ENCODE measurements around the gene SRCAP. TPM values are rescaled to one million over a fixed set of nuclear protein-coding genes. Genes with fewer than 3 reads are reported as not detected.
A peak's percentile ranks its signal among the peaks of the same experiment; 100 is the strongest.
"Not testable (repeated sequence)": the region's sequence is repeated elsewhere in the genome, so short reads cannot be mapped to it uniquely, and the experiment has no call there.

SRCAP gene
- total RNA-seq, 4 donors from 2014 or later = 50.4 to 109 (median 81.8) TPM

DNA sequence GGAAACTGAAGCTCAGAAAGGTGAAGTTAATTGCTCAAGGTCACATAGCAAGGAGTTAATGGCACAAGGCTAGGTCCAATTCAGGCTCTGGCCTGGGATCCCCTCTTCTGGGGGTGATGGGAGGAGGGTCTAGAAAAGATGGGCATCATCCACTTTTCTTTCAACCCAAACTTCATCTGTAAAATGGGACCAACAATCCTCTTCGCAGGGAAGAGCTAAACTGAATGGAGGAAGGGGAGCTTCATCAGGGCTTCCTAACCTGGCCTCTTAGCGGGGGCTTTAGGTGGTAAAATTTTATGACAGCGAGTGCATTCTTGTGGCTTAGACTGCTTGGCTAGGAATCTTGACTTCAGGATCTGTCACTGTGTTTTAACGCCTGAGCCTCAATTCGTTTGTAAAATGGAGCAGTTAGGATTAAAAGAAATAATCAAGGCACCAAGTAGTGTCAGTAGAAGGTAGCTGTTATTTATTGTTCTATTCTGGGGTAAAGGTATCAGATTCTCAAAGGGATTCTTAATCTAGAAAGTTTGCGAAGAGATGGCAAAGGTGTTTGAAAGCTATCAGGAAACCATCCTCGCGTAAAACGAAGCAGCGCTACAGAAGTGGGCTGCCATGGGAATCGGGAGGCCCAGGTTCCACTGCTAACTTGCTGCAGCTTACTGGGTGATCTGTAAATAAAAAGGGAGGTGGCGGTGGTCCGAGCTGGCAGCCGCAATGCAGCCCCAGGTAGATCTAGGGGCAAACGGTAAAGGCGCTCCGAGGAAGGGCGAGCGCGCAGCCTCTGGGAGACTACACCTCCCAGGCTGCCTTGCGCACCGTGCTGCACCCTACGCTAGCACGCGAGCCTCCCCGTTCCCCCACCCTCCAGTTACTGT lies 1.5 kb upstream of the SRCAP start:
- peaks cover 0 to 21% (median 0%) of the 10 kb centered on the region in 3 donors for H3K36me3 ChIP-seq
- H3K4me1 ChIP-seq = peaks cover 0 to 22% (median 7%) of the 10 kb centered on the region in 4 donors
- peak overlapping the region; percentile 97 to 99 (median 98) for H3K27ac ChIP-seq
- TF ChIP-seq, protein P1, sequence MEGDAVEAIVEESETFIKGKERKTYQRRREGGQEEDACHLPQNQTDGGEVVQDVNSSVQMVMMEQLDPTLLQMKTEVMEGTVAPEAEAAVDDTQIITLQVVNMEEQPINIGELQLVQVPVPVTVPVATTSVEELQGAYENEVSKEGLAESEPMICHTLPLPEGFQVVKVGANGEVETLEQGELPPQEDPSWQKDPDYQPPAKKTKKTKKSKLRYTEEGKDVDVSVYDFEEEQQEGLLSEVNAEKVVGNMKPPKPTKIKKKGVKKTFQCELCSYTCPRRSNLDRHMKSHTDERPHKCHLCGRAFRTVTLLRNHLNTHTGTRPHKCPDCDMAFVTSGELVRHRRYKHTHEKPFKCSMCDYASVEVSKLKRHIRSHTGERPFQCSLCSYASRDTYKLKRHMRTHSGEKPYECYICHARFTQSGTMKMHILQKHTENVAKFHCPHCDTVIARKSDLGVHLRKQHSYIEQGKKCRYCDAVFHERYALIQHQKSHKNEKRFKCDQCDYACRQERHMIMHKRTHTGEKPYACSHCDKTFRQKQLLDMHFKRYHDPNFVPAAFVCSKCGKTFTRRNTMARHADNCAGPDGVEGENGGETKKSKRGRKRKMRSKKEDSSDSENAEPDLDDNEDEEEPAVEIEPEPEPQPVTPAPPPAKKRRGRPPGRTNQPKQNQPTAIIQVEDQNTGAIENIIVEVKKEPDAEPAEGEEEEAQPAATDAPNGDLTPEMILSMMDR (IDR thresholded peaks at IDR 0.05) = no peak
- no peak for TF ChIP-seq POLR2A (IDR thresholded peaks at IDR 0.05)
- no peaks in the 10 kb centered on the region for H3K9me3 ChIP-seq
- no peaks in the 10 kb centered on the region for H3K27me3 ChIP-seq
- H3K4me3 ChIP-seq = peak overlapping the region; percentile 80 to 95 (median 88)
- peak in 1 of 3 donors; percentile 99 for DNase-seq

DNA sequence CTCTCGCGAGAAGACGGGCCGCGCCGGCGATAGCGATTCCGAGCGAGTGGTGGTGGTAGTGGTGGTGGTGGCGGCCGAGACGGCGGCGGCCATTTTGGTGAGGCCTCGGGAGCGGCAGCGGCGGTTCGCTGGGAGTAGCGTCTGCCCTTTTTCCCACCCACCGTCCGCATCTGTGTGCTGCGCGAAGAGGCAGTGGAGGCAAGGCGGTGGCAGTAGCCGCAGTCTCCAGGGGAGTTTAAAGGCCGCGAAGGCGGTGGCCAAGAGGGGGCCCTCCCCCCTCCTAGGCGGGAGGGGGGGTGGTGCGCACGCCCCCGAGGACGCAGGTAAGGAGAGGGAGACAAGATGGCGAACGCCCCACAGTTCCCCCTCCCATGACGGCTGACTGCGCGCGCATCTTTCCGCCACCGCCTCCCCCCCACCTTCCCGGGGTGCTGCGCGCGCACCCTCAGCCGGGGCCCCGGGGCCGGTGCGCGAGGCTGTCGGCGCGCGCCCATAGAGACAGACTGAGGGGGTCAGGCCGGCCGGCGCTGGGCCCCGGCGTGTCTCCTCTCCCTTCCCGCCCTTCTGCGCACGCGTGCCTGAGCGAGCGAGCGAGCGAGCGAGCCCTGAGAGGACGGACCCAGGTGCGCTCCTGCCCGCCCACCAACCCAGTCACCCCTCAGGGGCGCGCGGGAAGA lies 694 bp upstream of the SRCAP start:
- no peaks in the 10 kb centered on the region for H3K9me3 ChIP-seq
- H3K4me3 ChIP-seq = peak overlapping the region; percentile 80 to 95 (median 88)

DNA sequence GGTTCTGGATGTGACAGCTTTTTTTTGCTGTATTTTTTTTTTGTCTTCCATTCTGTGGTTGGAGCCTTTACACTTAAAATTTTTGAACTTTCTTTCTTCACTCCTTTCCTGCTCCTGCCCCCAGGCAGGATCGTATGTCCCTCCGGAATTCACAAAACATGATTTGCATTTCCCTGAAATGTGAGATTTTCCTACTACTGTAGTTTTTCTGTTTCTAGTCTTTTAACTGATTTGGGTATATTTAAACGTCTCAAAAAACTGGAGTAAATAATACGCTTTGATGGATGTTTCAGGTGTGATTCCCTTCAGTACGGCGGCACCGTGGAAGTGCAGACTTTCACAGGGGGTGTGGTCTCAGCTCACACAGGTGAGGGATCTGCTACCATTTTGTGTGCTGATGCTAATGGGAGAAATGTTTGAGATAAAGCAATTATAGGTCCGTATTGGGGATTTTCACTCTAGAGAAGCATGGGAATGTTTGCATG lies 686 bp downstream of the SRCAP start:
- Histone ChIP-seq H3K27ac (peak overlapping the region; percentile 97 to 99 (median 98)), H3K36me3 (peaks cover 0 to 43% (median 0%) of the 10 kb centered on the region in 3 donors), H3K9me3 (no peaks in the 10 kb centered on the region), H3K4me1 (peaks cover 0 to 14% (median 7%) of the 10 kb centered on the region in 4 donors), H3K4me3 (peak overlapping the region; percentile 80 to 95 (median 88)), H3K27me3 (no peaks in the 10 kb centered on the region)
- DNase-seq = no peak
- TF ChIP-seq, protein P1 (IDR thresholded peaks at IDR 0.05) = no peak
- no peak for TF ChIP-seq POLR2A (IDR thresholded peaks at IDR 0.05)

More for the DNA sequence above, 694 bp upstream of the SRCAP start:
- Histone ChIP-seq H3K27me3 (no peaks in the 10 kb centered on the region), H3K36me3 (peaks cover 0 to 29% (median 0%) of the 10 kb centered on the region in 3 donors), H3K4me1 (peaks cover 0 to 22% (median 7%) of the 10 kb centered on the region in 4 donors), H3K27ac (peak overlapping the region; percentile 97 to 99 (median 98))
- TF ChIP-seq POLR2A (IDR thresholded peaks at IDR 0.05) = peak; percentile 83 to 88
- TF ChIP-seq, protein P1 (IDR thresholded peaks at IDR 0.05) = peak in 1 of 6 experiments; percentile 30
- peak; percentile 92 to 99 (median 99) for DNase-seq

DNA sequence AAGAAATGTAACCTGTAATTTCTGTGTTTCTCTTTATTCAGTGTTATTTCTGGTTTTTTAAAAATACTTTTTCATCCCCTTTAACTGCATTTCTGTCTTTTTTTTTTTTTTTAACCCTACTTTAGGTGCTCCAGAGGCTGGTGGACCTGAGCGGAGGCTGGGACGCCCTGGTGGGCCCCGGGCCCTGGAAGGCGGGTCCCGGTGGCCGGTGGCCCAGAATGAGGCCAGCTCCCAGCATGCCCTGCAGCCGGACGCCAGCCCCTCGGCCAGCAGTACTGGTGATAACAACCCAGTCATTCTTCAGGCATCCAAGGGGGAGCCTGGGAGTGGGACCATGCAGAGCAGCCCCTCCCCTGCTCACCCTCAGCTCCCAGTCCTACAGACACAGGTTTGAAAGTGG lies 1.5 kb downstream of the SRCAP start:
- TF ChIP-seq, protein P1 (IDR thresholded peaks at IDR 0.05) = no peak
- no peak for TF ChIP-seq POLR2A (IDR thresholded peaks at IDR 0.05)
- Histone ChIP-seq H3K36me3 (peaks cover 0 to 51% (median 0%) of the 10 kb centered on the region in 3 donors), H3K27me3 (no peaks in the 10 kb centered on the region), H3K4me1 (peaks cover 0 to 14% (median 7%) of the 10 kb centered on the region in 4 donors), H3K27ac (no peak overlapping the region), H3K4me3 (no peak overlapping the region), H3K9me3 (no peaks in the 10 kb centered on the region)
- no peak for DNase-seq

DNA sequence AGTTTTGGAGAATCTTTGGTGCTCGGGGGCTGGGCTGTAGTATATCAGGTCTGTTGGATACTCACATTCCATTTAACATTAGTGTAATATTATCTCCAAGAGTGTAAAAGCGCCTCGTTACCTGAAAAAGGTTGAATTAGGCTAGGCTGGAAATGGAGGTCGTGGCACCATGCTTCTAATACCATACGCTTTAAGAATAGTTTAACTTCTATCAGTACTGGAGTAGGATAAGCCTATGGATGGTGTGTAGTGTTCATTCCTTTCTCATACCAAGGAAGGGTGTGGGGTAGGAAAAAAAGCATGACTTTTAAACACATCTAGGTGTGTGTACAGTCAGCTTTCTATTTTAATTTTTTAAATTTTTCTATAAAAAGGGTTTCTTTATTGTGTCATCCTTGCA lies 2.0 kb downstream of the SRCAP start:
- DNase-seq = no peak
- H3K27ac ChIP-seq = no peak overlapping the region
- TF ChIP-seq POLR2A (IDR thresholded peaks at IDR 0.05) = no peak
- TF ChIP-seq, protein P1 (IDR thresholded peaks at IDR 0.05) = no peak

DNA sequence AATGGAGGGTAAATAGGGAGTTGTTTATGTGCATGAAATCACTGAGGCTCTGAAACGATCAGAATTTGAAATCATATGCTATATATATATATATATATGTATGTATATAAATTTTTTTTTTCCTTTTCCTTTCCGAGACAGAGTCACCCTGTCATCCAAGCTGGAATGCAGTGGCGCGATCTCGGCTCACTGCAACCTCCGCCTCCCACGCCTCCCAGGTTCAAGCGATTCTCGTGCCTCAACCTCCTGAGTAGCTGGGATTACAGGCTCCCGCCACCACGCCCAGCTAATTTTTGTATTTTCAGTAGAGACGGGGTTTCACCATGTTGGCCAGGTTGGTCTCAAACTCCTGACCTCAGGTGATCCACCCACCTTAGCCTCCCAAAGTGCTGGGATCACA lies 4.1 kb downstream of the SRCAP start:
- H3K9me3 ChIP-seq, DNase-seq, H3K4me3 ChIP-seq, H3K4me1 ChIP-seq, H3K27me3 ChIP-seq, H3K27ac ChIP-seq: not testable (repeated sequence)
- H3K36me3 ChIP-seq = peaks cover 0 to 77% (median 0%) of the 10 kb centered on the region in 3 donors

More for the DNA sequence above, 2.0 kb downstream of the SRCAP start:
- Histone ChIP-seq H3K4me1 (peaks cover 0 to 14% (median 7%) of the 10 kb centered on the region in 4 donors), H3K4me3 (no peak overlapping the region), H3K36me3 (peaks cover 0 to 56% (median 0%) of the 10 kb centered on the region in 3 donors), H3K27me3 (no peaks in the 10 kb centered on the region), H3K9me3 (no peaks in the 10 kb centered on the region)
